OCI-LY7 (cell line): ENCODE data around the gene DSTYK.

Experiments
- CTCF ChIP-seq: fragments of 200-600 bp; sonication (generic); conservative IDR thresholded peaks from 2 replicates; pipeline ENCODE4 v1.5.1; 2014; ENCODE audit warnings: mild to moderate bottlenecking, antibody characterized with exemption, low read length, moderate library complexity, mixed read lengths
- EZH2phosphoT487 ChIP-seq: fragments of 200-600 bp; sonication (generic); IDR thresholded peaks from 2 replicates; pipeline ENCODE4 v1.6.1; 2018; ENCODE audit warnings: low read depth, borderline replicate concordance, mild to moderate bottlenecking, mixed run types, antibody characterized with exemption, low read length, moderate library complexity, mixed read lengths

GRCh38 chr1:205095422-205095821 is 116.1 kb downstream of the DSTYK start:
- TF ChIP-seq CTCF (no peak), EZH2phosphoT487 (no peak)
